Measurements from ENCODE around the gene CELF2. TPM values are rescaled to one million over a fixed set of nuclear protein-coding genes. Genes with fewer than 3 reads are reported as not detected.

Gene CELF2
- total RNA-seq, 4 donors from 2014 or later = 106 to 127 (median 120) TPM

DNA sequence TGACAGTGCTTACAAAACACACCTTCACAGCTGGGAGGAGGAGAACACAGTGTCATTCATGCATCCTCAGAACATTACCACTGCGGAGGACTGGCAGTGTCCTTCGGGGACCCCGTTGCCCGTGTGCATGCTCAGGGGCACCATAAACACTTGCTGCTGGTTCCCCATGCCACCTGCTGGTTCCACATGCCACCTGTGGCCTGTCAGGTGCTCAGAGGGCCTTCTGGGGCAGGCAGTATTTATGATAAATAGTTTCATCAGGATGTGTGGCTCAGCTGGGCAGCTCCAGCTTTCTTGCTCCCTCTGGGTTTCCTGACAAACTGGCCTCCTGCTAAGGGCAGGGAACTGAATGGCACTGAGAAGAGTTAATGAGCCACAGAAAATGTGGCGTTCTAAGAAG lies 32.1 kb downstream of the CELF2 start:
- no peak for DNase-seq (ENCODE audit: low spot score in 2 of 2)
- WGBS, 2 donors = 57 to 58% methylated on average over 5 of the region's 5 CpGs
- Histone ChIP-seq H3K36me3 (no peaks in the 10 kb centered on the region), H3K27me3 (no peaks in the 10 kb centered on the region), H3K27ac (peak overlapping the region; percentile 58 to 94 (median 76)), H3K9me3 (no peaks in the 10 kb centered on the region), H3K4me1 (peaks cover 0 to 85% (median 45%) of the 10 kb centered on the region in 4 donors), H3K4me3 (no peak overlapping the region)
- TF ChIP-seq, protein P1, sequence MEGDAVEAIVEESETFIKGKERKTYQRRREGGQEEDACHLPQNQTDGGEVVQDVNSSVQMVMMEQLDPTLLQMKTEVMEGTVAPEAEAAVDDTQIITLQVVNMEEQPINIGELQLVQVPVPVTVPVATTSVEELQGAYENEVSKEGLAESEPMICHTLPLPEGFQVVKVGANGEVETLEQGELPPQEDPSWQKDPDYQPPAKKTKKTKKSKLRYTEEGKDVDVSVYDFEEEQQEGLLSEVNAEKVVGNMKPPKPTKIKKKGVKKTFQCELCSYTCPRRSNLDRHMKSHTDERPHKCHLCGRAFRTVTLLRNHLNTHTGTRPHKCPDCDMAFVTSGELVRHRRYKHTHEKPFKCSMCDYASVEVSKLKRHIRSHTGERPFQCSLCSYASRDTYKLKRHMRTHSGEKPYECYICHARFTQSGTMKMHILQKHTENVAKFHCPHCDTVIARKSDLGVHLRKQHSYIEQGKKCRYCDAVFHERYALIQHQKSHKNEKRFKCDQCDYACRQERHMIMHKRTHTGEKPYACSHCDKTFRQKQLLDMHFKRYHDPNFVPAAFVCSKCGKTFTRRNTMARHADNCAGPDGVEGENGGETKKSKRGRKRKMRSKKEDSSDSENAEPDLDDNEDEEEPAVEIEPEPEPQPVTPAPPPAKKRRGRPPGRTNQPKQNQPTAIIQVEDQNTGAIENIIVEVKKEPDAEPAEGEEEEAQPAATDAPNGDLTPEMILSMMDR (IDR thresholded peaks at IDR 0.05) = no peak
- TF ChIP-seq POLR2A (IDR thresholded peaks at IDR 0.05) (no peak), EP300 (IDR thresholded peaks at IDR 0.05) (no peak)

DNA sequence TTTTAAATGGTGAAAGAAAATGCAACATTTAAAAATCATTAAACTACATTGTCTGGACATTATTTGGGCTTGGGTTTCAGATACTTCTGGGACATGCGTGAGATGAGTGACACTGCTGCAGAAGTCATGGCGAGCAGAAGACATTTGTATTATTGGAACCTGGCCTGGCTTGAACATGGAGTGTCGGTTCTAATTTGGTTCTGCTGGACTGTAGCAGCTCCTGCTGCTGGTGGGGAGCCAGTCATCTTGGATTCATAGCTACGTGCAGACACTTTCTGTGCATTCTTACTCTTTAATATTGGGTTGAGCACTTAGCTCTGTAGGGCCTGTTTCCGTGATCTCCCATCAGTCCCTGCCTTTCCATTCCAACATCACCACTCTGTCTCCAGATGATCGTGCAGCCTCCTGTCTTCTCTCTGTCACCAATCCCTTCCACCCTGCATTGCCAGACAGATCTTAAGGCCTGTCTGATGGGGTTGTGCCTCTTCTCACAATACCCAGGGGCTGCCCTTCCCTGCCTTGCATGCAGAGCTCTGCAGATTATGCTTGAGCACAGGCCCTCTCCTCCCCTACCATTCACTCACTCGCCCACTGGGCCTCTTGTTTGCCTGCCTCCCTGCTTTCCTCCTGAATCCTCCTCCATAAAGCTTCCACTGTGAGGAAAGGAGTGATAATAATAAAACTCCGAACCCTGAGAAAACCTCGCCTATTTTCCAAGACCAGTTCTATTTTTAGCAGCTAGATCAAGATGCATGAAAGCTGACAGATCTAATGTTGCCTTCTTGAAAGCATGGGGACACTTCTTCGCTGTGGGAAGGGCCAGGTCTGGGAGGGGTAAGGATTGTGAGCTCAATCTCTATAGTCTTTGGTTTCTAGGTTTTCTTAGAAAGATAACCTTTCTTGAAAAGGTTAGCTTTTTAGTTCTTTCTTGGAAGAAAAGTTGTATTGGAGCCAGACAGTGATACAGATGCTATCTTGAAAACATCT lies 32.9 kb downstream of the CELF2 start:
- Histone ChIP-seq H3K4me1 (peaks cover 0 to 85% (median 45%) of the 10 kb centered on the region in 4 donors), H3K4me3 (no peak overlapping the region), H3K27me3 (no peaks in the 10 kb centered on the region), H3K36me3 (no peaks in the 10 kb centered on the region), H3K27ac (peak overlapping the region; percentile 58 to 94 (median 76)), H3K9me3 (no peaks in the 10 kb centered on the region)
- DNase-seq (ENCODE audit: low spot score in 2 of 2) = no peak
- TF ChIP-seq POLR2A (IDR thresholded peaks at IDR 0.05) (no peak), EP300 (IDR thresholded peaks at IDR 0.05) (peak in 1 of 2 donors; percentile 37)
- 56% methylated on average over 10 of the region's 10 CpGs for WGBS, 2 donors

DNA sequence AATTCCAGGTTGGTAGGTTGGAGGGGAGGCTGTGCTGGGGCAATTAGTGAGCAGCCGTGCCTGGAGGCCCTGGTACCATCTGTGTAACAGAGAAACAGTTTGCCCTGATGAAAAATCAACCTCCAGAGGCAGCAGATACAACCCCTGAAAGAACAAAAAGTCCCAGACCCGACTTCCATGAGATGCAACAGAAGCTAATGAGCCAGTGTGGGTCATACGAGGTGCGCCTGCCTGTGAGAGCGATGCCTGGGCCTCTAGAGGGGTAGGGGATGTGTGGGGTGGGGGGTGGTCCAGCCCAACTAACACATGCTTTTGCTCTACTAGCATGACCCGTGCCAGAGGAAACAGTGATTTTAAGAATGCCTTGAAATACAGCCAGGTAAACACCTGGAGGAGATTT lies 39.3 kb downstream of the CELF2 start:
- TF ChIP-seq, protein P1 (IDR thresholded peaks at IDR 0.05) = no peak
- TF ChIP-seq EP300 (IDR thresholded peaks at IDR 0.05) (no peak), POLR2A (IDR thresholded peaks at IDR 0.05) (no peak)
- H3K9me3 ChIP-seq = no peaks in the 10 kb centered on the region
- H3K27ac ChIP-seq = peak overlapping the region; percentile 63 to 94 (median 88)
- no peak for DNase-seq (ENCODE audit: low spot score in 2 of 2)
- no peak overlapping the region for H3K4me3 ChIP-seq
- H3K27me3 ChIP-seq = no peaks in the 10 kb centered on the region
- WGBS, 2 donors = 38 to 60% methylated on average over 6 of the region's 6 CpGs
- peaks cover 0 to 67% (median 19%) of the 10 kb centered on the region in 4 donors for H3K4me1 ChIP-seq
- no peaks in the 10 kb centered on the region for H3K36me3 ChIP-seq

DNA sequence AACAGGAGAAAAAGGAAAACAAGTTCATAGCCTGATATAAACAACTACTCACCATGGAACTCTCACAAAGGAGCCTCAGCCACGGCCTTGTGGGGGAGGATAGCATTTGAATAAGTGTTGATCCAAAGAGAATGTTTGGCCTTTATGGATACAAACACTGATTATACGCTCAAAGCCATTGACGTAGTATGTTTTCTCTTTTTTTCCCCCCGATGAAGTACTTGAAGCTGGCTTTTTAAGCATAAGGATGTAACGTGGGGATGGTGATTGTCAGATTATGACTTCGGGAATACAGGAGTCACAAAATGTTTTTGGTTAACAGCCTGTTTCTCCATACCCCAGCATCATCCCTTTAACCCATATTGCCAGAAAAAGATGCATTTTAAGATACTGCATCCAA lies 39.8 kb downstream of the CELF2 start:
- no peaks in the 10 kb centered on the region for H3K27me3 ChIP-seq
- H3K36me3 ChIP-seq = no peaks in the 10 kb centered on the region
- TF ChIP-seq, protein P1 (IDR thresholded peaks at IDR 0.05) = no peak
- TF ChIP-seq EP300 (IDR thresholded peaks at IDR 0.05) (peak; percentile 79 to 91), POLR2A (IDR thresholded peaks at IDR 0.05) (peak in 1 of 2 donors; percentile 57)
- H3K4me3 ChIP-seq = no peak overlapping the region
- H3K4me1 ChIP-seq = peaks cover 0 to 67% (median 19%) of the 10 kb centered on the region in 4 donors
- H3K27ac ChIP-seq = peak overlapping the region; percentile 63 to 94 (median 88)
- no peaks in the 10 kb centered on the region for H3K9me3 ChIP-seq
- DNase-seq (ENCODE audit: low spot score in 2 of 2) = no peak
- 29 to 40% methylated on average over 6 of the region's 6 CpGs for whole genome bisulfite sequencing, 2 donors

DNA sequence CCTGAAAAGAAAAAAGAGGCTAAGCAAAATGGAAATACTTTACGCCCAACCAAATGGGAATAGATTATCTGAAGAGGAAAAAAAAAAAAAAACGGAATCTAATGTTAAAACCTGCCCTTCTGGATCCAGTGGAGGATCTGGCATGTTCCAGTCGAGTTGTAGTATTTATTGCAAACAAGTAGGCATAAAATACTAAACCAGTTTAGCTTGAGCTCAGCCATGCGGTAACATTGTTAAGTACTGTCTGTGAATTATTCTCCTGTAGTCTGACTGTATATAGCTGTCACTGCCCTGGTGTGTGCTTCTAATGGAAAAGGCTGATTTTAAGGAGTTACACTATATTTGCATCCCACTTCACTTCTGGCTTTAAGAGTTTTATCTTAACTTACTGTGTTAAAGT lies 40.3 kb downstream of the CELF2 start:
- 44 to 45% methylated on average over 4 of the region's 4 CpGs for WGBS, 2 donors
- DNase-seq (ENCODE audit: low spot score in 2 of 2) = no peak
- Histone ChIP-seq H3K27me3 (no peaks in the 10 kb centered on the region), H3K9me3 (no peaks in the 10 kb centered on the region), H3K4me1 (peaks cover 0 to 67% (median 19%) of the 10 kb centered on the region in 4 donors), H3K36me3 (no peaks in the 10 kb centered on the region), H3K4me3 (no peak overlapping the region), H3K27ac (peak overlapping the region; percentile 63 to 94 (median 88))
- TF ChIP-seq POLR2A (IDR thresholded peaks at IDR 0.05) = no peak
- TF ChIP-seq, protein P1 (IDR thresholded peaks at IDR 0.05) = no peak
